GM12878 (cell line): ENCODE measurements around the gene LRRTM1. TPM values are rescaled to one million over a fixed set of nuclear protein-coding genes. Genes with fewer than 3 reads are reported as not detected.
A peak's percentile ranks its signal among the peaks of the same experiment; 100 is the strongest.

ENCODE experiments used
- ATAC-seq: fragments of 200-7000 bp; cut with Tn5 transposase; 3 replicates; pipeline ENCODE4 v1.9.1; 2020; ENCODE audit warnings: mild to moderate bottlenecking, moderate library complexity
- BruUV-seq: library from RNA; stranded (reverse); fragments of 400-500 nt; replicated peaks from 2 replicates; lab custom pipeline; 2021; lab: Mats Ljungman, UMichigan
- CTCF ChIA-PET: fragments of 300-600 bp; sonication (Branson Sonifier 250); formaldehyde crosslinking; extraction: SDS; loops from one replicate; lab custom pipeline; 2021; ENCODE audit warnings: inconsistent platforms; lab: Yijun Ruan, JAX
- POLR2A ChIA-PET: fragments of 350-600 bp; formaldehyde crosslinking; extraction: SDS; loops from one replicate; lab custom pipeline; 2021; ENCODE audit warnings: inconsistent platforms; lab: Charles Lee
- RAD21 ChIA-PET: fragments of 300-600 bp; sonication (Branson Sonifier 250); formaldehyde crosslinking; loops from one replicate; lab custom pipeline; 2023; ENCODE audit warnings: antibody characterized with exemption; ENCODE audit not compliant: unreplicated experiment; lab: Charles Lee
- SMC1A ChIA-PET: fragments of 300-600 bp; sonication (Branson Sonifier 250); formaldehyde crosslinking; loops from one replicate; lab custom pipeline; 2023; ENCODE audit not compliant: unreplicated experiment, uncharacterized antibody; lab: Charles Lee
- DNase-seq: peaks from one replicate; pipeline ENCODE4 v3.0.0-alpha.2; 2011; ENCODE audit warnings: low read depth, low spot score
- FAIRE-seq: peaks from 3 replicates; lab custom pipeline; 2011; peaks lifted over from hg19 to GRCh38; lab: Jason Lieb, UNC
- H2AFZ ChIP-seq: 2 replicates; pipeline ENCODE4 v1.6.0; 2011; ENCODE audit warnings: low read depth, low read length, control low read depth; ENCODE audit not compliant: control insufficient read depth
- H3K27ac ChIP-seq: 2 replicates; pipeline ENCODE4 v1.5.1; 2011; ENCODE audit warnings: control low read depth; ENCODE audit not compliant: control insufficient read depth, insufficient read depth
- H3K27me3 ChIP-seq, 2 experiments: replicated peaks in 1 of 2; 2 replicates each; pipeline versions ENCODE4 v1.6.0 to v1.6.1; 2011; ENCODE audit warnings: low read length in 1 of 2; ENCODE audit not compliant: control insufficient read depth in 2 of 2, insufficient read depth in 2 of 2
- H3K36me3 ChIP-seq, 2 experiments: 2 replicates each; pipeline ENCODE4 v1.5.1; 2011; ENCODE audit warnings: low read length in 1 of 2; ENCODE audit not compliant: control insufficient read depth in 2 of 2, insufficient read depth in 2 of 2
- H3K4me1 ChIP-seq: 2 replicates; pipeline ENCODE4 v1.6.1; 2011; ENCODE audit warnings: mild to moderate bottlenecking, low read length, moderate library complexity, mixed read lengths; ENCODE audit not compliant: control insufficient read depth, insufficient read depth
- H3K4me2 ChIP-seq: 2 replicates; pipeline ENCODE4 v1.6.0; 2011; ENCODE audit warnings: control low read depth; ENCODE audit not compliant: control insufficient read depth, insufficient read depth
- H3K4me3 ChIP-seq: fragments of 200-600 bp; sonication (generic); 2 replicates; pipeline ENCODE4 v1.5.1; 2016
- H3K79me2 ChIP-seq: 2 replicates; pipeline ENCODE4 v1.6.0; 2011; ENCODE audit warnings: low read length; ENCODE audit not compliant: control insufficient read depth, insufficient read depth
- H3K9ac ChIP-seq: 2 replicates; pipeline ENCODE4 v1.8.0; 2011; ENCODE audit warnings: low read length, control low read depth, mixed read lengths; ENCODE audit not compliant: control insufficient read depth, insufficient read depth
- H3K9me3 ChIP-seq: replicated peaks from 3 replicates; pipeline ENCODE4 v1.5.1; 2011; ENCODE audit warnings: mild to moderate bottlenecking, low read length; ENCODE audit not compliant: control insufficient read depth, insufficient read depth
- H4K20me1 ChIP-seq: 2 replicates; pipeline ENCODE4 v1.6.0; 2011; ENCODE audit not compliant: control insufficient read depth, insufficient read depth
- IKZF2 ChIP-seq, 2 experiments: fragments of 450-650 bp; IDR thresholded peaks; 2 replicates each; pipeline ENCODE4 v1.6.1; 2017; ENCODE audit warnings: mild to moderate bottlenecking in 2 of 2, moderate library complexity in 2 of 2
- IRF4 ChIP-seq: IDR thresholded peaks from 2 replicates; pipeline ENCODE4 v1.6.1; 2011; ENCODE audit warnings: low read depth, low read length
- MLLT1 ChIP-seq: fragments of 450-650 bp; IDR thresholded peaks from 2 replicates; pipeline ENCODE4 v1.6.1; 2016; ENCODE audit warnings: mild to moderate bottlenecking
- NFYA ChIP-seq: IDR thresholded peaks from 2 replicates; pipeline ENCODE4 v1.6.1; 2011; ENCODE audit warnings: low read depth, mild to moderate bottlenecking, low read length, improper control_type of control experiment, borderline replicate concordance
- PBX3 ChIP-seq: IDR thresholded peaks from 2 replicates; pipeline ENCODE4 v1.6.1; 2011; ENCODE audit warnings: mild to moderate bottlenecking, low read depth, low read length, moderate library complexity; ENCODE audit not compliant: insufficient replicate concordance
- POLR2AphosphoS2 ChIP-seq: IDR thresholded peaks from 2 replicates; pipeline ENCODE4 v1.6.1; 2011; ENCODE audit warnings: low read depth, mild to moderate bottlenecking, low read length, improper control_type of control experiment, moderate library complexity
- POU2F2 ChIP-seq: IDR thresholded peaks from 3 replicates; pipeline ENCODE4 v1.6.1; 2011; ENCODE audit warnings: low read depth, mild to moderate bottlenecking, low read length, borderline replicate concordance
- SKIL ChIP-seq: fragments of 450-650 bp; IDR thresholded peaks from 2 replicates; pipeline ENCODE4 v1.6.1; 2017; ENCODE audit warnings: mild to moderate bottlenecking, low read depth, inconsistent platforms; ENCODE audit not compliant: poor library complexity, severe bottlenecking
- SMAD1 ChIP-seq: fragments of 450-650 bp; IDR thresholded peaks from 2 replicates; pipeline ENCODE4 v1.6.1; 2018; ENCODE audit warnings: mild to moderate bottlenecking, low read depth; ENCODE audit not compliant: partially characterized antibody
- ZNF24 ChIP-seq: fragments of 450-650 bp; IDR thresholded peaks from 2 replicates; pipeline ENCODE4 v1.6.1; 2017; ENCODE audit warnings: antibody characterized with exemption, mild to moderate bottlenecking
- ZNF622 ChIP-seq: fragments of 450-650 bp; IDR thresholded peaks from 2 replicates; pipeline ENCODE4 v1.6.1; 2017; ENCODE audit warnings: mild to moderate bottlenecking, inconsistent platforms
- WGBS: methylation state at CpG from one replicate; pipeline ENCODE4 v1.1.6; 2016; ENCODE audit warnings: low lambda C conversion rate; ENCODE audit not compliant: insufficient replicate concordance, insufficient coverage; ENCODE audit errors: missing lambda C conversion rate; 5-methylcytosine and 5-hydroxymethylcytosine counted together
- in situ Hi-C: fragments of 300-500 bp; cut with MboI; formaldehyde crosslinking; loops from 9 replicates; pipeline ENCODE4 v1.14.3; 2018; ENCODE audit warnings: mixed read lengths
- intact Hi-C: fragments of 100-400 bp; cut with micrococcal nuclease; formaldehyde crosslinking; loops from one replicate; pipeline ENCODE4 v1.14.2; 2022; ENCODE audit not compliant: unreplicated experiment
- polyA plus RNA-seq, 11 experiments: library from polyadenylated mRNA; depleted of rRNA in 4 of 11; unstranded in 6 of 11; stranded (reverse) in 5 of 11; fragments of >200 nt; fragmentation: Nextera tagmentation in 4 of 11; fragmentation: Illumina TruSeq in 1 of 11; extraction: Ambion mirVana in 4 of 11; extraction: Trizol in 1 of 11; gene quantifications; 1 replicate in 1 of 11; 2 replicates in 10 of 11; pipeline versions ENCODE4 v1.2.1 to v1.2.3, GENCODE V29; 2011 to 2016; ENCODE audit warnings: inconsistent platforms in 2 of 11, missing spikeins in 2 of 11, low read depth in 1 of 11
- total RNA-seq, 4 experiments: library from RNA; depleted of rRNA in 3 of 4; stranded (reverse); fragments of >200 nt in 3 of 4; fragmentation: Illumina TruSeq in 1 of 4; extraction: Trizol in 1 of 4; gene quantifications; 2 replicates each; pipeline versions ENCODE4 v1.2.1 to v1.2.3, GENCODE V29; 2013 to 2021

The LRRTM1 gene
- total and polyA plus RNA-seq, 10 of the 15 experiments (the other 5 are each of a cell fraction or from before 2014, with no cell fraction given): not detected

GRCh38 chr2:80323610-80324009, 19.1 kb upstream of the LRRTM1 start:
- H3K4me1 ChIP-seq: no peaks in the 10 kb centered on the region
- intact Hi-C loops (loop anchor here (10.0 kb wide), 2 partner anchors 141 to 531 kb away; no protein-coding TSS in a partner anchor), in situ Hi-C loops (no loop called here)
- no peak for TF ChIP-seq IRF4
- FAIRE-seq (no peak), ATAC-seq (no peak), DNase-seq (no peak)
- no peak overlapping the region for H3K9ac ChIP-seq
- ChIA-PET RAD21 (interaction anchor here (0.6 to 6.4 kb wide), 12 partner anchors 40 to 249 kb away, joined by 3 to 385 read pairs (median 3); no protein-coding TSS in a partner anchor), SMC1A (interaction anchor here (0.7 to 8.9 kb wide), 20 partner anchors 15 to 861 kb away, joined by 3 to 530 read pairs (median 3); no protein-coding TSS in a partner anchor), CTCF (interaction anchor here (0.8 to 9.9 kb wide), 9 partner anchors 15 to 694 kb away, joined by 3 to 440 read pairs (median 3); no protein-coding TSS in a partner anchor), POLR2A (interaction anchor here (1.2 kb wide), 1 partner anchor 174 kb away, joined by 5 read pairs; no protein-coding TSS in a partner anchor)
- H4K20me1 ChIP-seq: no peaks in the 10 kb centered on the region
- H2AFZ ChIP-seq: no peak overlapping the region
- no peak overlapping the region for H3K4me2 ChIP-seq
- no peaks in the 10 kb centered on the region for H3K9me3 ChIP-seq
- H3K27ac ChIP-seq: no peak overlapping the region
- H3K4me3 ChIP-seq: no peak overlapping the region
- no peaks in the 10 kb centered on the region for H3K79me2 ChIP-seq
- no peaks in the 10 kb centered on the region for H3K36me3 ChIP-seq
- WGBS: 5% methylated on average over 1 of the region's 1 CpG
- peaks cover 0 to 6% of the 10 kb centered on the region in 2 experiments; a peak in 2 of 4 replicates for H3K27me3 ChIP-seq
- BruUV-seq: no TSS peak

- RAD21 ChIA-PET: interaction anchor here (0.7 to 6.4 kb wide), 5 partner anchors 45 to 249 kb away, joined by 3 to 385 read pairs (median 3); no protein-coding TSS in a partner anchor
- TF ChIP-seq NFYA: no peak
- TF ChIP-seq SMAD1: no peak
- TF ChIP-seq POLR2AphosphoS2: no peak
- no peak for TF ChIP-seq SKIL
- TF ChIP-seq ZNF622: no peak
- TF ChIP-seq POU2F2: no peak
- no peak for TF ChIP-seq PBX3
- TF ChIP-seq ZNF24: no peak
- TF ChIP-seq IKZF2 (IDR thresholded peaks at IDR 0.05): no peak
- TF ChIP-seq MLLT1: no peak
Observed at GRCh38 chr2:80322958-80323357, 18.4 kb upstream of the LRRTM1 start.

More at GRCh38 chr2:80322958-80323357, 18.4 kb upstream of the LRRTM1 start:
- ChIA-PET CTCF (interaction anchor here (0.6 to 9.9 kb wide), 5 partner anchors 15 to 684 kb away, joined by 3 to 440 read pairs (median 4); no protein-coding TSS in a partner anchor), SMC1A (interaction anchor here (0.7 to 8.9 kb wide), 8 partner anchors 84 to 849 kb away, joined by 3 to 530 read pairs (median 4); no protein-coding TSS in a partner anchor), POLR2A (no interaction called here)
- no TSS peak for BruUV-seq
- Histone ChIP-seq H3K9me3 (no peaks in the 10 kb centered on the region), H3K27ac (no peak overlapping the region), H3K4me1 (no peaks in the 10 kb centered on the region), H3K79me2 (no peaks in the 10 kb centered on the region), H3K4me3 (no peak overlapping the region), H3K36me3 (no peaks in the 10 kb centered on the region), H3K9ac (no peak overlapping the region), H2AFZ (no peak overlapping the region), H3K27me3 (peaks cover 0 to 6% of the 10 kb centered on the region in 2 experiments; a peak in 2 of 4 replicates), H3K4me2 (no peak overlapping the region), H4K20me1 (no peaks in the 10 kb centered on the region)
- in situ Hi-C loops (no loop called here), intact Hi-C loops (loop anchor here (10.0 kb wide), 2 partner anchors 142 to 532 kb away; no protein-coding TSS in a partner anchor)
- FAIRE-seq: no peak
- no peak for DNase-seq
- ATAC-seq: peak; percentile 33
- WGBS: 25% methylated on average over 14 of the region's 14 CpGs
